Measurements from ENCODE around the gene CTNNA2. TPM values are rescaled to one million over a fixed set of nuclear protein-coding genes. Genes with fewer than 3 reads are reported as not detected.

CTNNA2 gene
- total and polyA plus RNA-seq, 12 donors = 0.09 to 0.57 (median 0.15) TPM; not detected in 9

- Histone ChIP-seq H3K36me3 (no peaks in the 10 kb centered on the region), H3K27me3 (no peaks in the 10 kb centered on the region), H3K4me1 (no peaks in the 10 kb centered on the region), H3K27ac (no peak overlapping the region), H3K4me3 (no peak overlapping the region), H3K9me3 (peaks cover 0 to 10% (median 0%) of the 10 kb centered on the region in 11 donors)
- 53 to 57% methylated on average over 3 of the region's 3 CpGs for WGBS, 2 donors
- ATAC-seq (no peak), DNase-seq (no peak)
- intact Hi-C loops (cut with DNase I) = no loop called here
- TF ChIP-seq, protein P1, sequence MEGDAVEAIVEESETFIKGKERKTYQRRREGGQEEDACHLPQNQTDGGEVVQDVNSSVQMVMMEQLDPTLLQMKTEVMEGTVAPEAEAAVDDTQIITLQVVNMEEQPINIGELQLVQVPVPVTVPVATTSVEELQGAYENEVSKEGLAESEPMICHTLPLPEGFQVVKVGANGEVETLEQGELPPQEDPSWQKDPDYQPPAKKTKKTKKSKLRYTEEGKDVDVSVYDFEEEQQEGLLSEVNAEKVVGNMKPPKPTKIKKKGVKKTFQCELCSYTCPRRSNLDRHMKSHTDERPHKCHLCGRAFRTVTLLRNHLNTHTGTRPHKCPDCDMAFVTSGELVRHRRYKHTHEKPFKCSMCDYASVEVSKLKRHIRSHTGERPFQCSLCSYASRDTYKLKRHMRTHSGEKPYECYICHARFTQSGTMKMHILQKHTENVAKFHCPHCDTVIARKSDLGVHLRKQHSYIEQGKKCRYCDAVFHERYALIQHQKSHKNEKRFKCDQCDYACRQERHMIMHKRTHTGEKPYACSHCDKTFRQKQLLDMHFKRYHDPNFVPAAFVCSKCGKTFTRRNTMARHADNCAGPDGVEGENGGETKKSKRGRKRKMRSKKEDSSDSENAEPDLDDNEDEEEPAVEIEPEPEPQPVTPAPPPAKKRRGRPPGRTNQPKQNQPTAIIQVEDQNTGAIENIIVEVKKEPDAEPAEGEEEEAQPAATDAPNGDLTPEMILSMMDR (IDR thresholded peaks at IDR 0.05) = no peak
These were observed 16.8 kb downstream of the CTNNA2 start for GRCh38 chr2:79529636-79530035.

GRCh38 chr2:79530443-79530842 is 17.6 kb downstream of the CTNNA2 start:
- intact Hi-C loops (cut with DNase I) = no loop called here
- H3K36me3 ChIP-seq = no peaks in the 10 kb centered on the region
- DNase-seq = no peak
- no peaks in the 10 kb centered on the region for H3K27me3 ChIP-seq
- TF ChIP-seq, protein P1 (IDR thresholded peaks at IDR 0.05) = no peak
- no peak overlapping the region for H3K27ac ChIP-seq
- no peaks in the 10 kb centered on the region for H3K4me1 ChIP-seq
- ATAC-seq = no peak
- no peak overlapping the region for H3K4me3 ChIP-seq
- WGBS, 2 donors = 3 to 9% methylated on average over 1 of the region's 1 CpG
- H3K9me3 ChIP-seq = peaks cover 0 to 10% (median 0%) of the 10 kb centered on the region in 11 donors

DNA sequence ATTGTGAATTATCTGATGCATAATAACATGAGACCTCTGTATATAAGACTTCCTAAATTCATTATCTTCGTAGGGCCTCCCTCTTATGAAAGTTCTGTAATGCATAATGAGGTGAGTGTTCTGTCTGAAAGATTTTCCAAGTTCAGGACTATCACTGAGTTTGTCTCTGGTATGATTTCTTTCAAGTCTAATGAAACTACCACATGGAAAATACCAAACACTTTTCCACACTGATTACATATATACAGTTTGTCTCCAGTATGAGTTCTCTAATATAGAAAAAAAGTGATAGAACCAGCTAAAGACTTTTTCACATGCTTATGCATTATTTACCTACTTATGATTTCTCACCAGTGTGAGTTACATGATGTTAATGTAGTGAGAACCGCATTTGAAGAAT is 34.7 kb downstream of the CTNNA2 start:
- intact Hi-C loops (cut with DNase I) = no loop called here
- peaks cover 0 to 97% (median 46%) of the 10 kb centered on the region in 11 donors for H3K9me3 ChIP-seq
- no peak for DNase-seq
- no peaks in the 10 kb centered on the region for H3K27me3 ChIP-seq
- no peak for ATAC-seq
- H3K4me3 ChIP-seq = no peak overlapping the region
- no peaks in the 10 kb centered on the region for H3K36me3 ChIP-seq
- TF ChIP-seq, protein P1 (IDR thresholded peaks at IDR 0.05) = no peak
- WGBS, 2 donors = 67 to 68% methylated on average over 2 of the region's 2 CpGs
- H3K27ac ChIP-seq = no peak overlapping the region
- H3K4me1 ChIP-seq = no peaks in the 10 kb centered on the region

- Histone ChIP-seq H3K27ac (no peak overlapping the region), H3K27me3 (no peaks in the 10 kb centered on the region), H3K4me3 (no peak overlapping the region), H3K36me3 (no peaks in the 10 kb centered on the region), H3K4me1 (no peaks in the 10 kb centered on the region), H3K9me3 (peaks cover 0 to 79% (median 30%) of the 10 kb centered on the region in 11 donors)
- DNase-seq = no peak
- intact Hi-C loops (cut with DNase I) = no loop called here
- WGBS, 2 donors = 70 to 73% methylated on average over 1 of the region's 1 CpG
- ATAC-seq = no peak
- TF ChIP-seq, protein P1 (IDR thresholded peaks at IDR 0.05) = no peak
These were observed 39.8 kb downstream of the CTNNA2 start for GRCh38 chr2:79552653-79553052.

All from heart right ventricle (tissue), 16 donors.